Measurements from ENCODE around the gene KLRD1.

DNA sequence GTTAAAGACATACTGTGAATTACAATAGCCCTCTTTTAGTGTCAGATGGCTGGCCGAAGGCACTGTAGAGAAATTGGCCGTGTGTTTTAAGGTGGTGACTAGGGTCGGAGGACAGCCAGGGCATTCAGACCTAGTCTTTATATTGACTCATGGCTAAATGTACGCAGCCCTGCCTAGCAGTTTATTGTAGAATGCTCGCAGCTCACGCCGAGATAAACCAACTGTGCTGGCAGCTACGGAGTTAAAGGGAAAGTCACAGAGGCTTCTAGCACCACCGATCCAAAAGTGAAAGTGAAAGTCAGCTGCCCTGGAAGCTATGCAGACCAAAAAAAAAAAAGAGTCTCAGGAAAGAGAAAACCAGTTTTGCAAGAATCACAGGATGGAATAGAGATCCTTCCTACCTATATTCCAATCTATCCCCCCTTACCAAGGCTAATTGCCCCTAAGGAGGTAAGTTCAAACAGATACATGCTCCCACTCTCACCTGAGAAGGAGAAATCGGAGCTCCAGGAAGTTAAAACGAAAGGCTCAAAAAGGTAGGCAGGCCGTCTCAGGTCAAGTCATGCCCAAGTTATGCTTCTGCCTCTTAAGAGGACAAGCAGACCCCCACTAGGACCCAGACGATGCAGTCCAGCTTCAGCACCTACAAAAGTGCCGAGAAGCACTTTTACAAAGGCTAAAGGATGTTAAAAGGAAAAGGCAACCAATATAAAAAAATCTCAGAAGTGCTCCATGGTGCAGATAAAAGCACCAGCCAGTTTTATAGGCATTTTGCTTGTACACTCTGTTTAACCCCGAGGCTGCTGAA is 57.3 kb downstream of the KLRD1 start:
- TF ChIP-seq POLR2AphosphoS5 (IDR thresholded peaks at IDR 0.05; ENCODE audit: low read depth, low read length) (no peak), POLR2A (IDR thresholded peaks at IDR 0.05; ENCODE audit: low read depth, low read length) (0 out of 2 replicates have a peak, but pooled peaks have one; percentile 10), TAF1 (IDR thresholded peaks at IDR 0.05; ENCODE audit: low read depth, low read length) (peak; percentile 37; the same call in 1 of the 2 replicates), SPI1 (IDR thresholded peaks at IDR 0.05; ENCODE audit: low read depth, low read length) (no peak)
